ENCODE data around the gene NCK1. TPM values are rescaled to one million over a fixed set of nuclear protein-coding genes. Genes with fewer than 3 reads are reported as not detected.

NCK1 gene
- total RNA-seq, 1 experiment from 2014 or later: 25.6 TPM

- ChIA-PET POLR2A (no interaction called here), RAD21 (ENCODE audit: low non-redundant PET in 1 of 2, low total read pairs in 2 of 2, uncharacterized antibody in 2 of 2, unreplicated experiment in 2 of 2) (no interaction called here), CTCF (no interaction called here)
- Histone ChIP-seq H3K27me3 (ENCODE audit: insufficient read depth, low read length) (no peaks in the 10 kb centered on the region), H3K36me3 (ENCODE audit: control insufficient read depth in 1 of 2, insufficient read depth in 2 of 2, low read length in 2 of 2) (no peaks in the 10 kb centered on the region), H3K4me3 (replicated peaks in 1 of 2; ENCODE audit: low read depth in 1 of 2, low read length in 2 of 2) (no peak overlapping the region), H3K27ac (ENCODE audit: low read depth, low read length) (no peak overlapping the region), H2AFZ (ENCODE audit: low read depth, low read length, poor library complexity, severe bottlenecking) (no peak overlapping the region), H3K79me2 (ENCODE audit: insufficient read depth, low read length) (no peaks in the 10 kb centered on the region), H3K9me2 (ENCODE audit: insufficient read depth) (0 out of 2 replicates have a peak, but pooled peaks cover 4% of the 10 kb centered on the region), H3K9ac (ENCODE audit: low read length) (no peak overlapping the region), H3K4me1 (ENCODE audit: control insufficient read depth in 1 of 2, insufficient read depth in 2 of 2, low read length in 2 of 2) (no peaks in the 10 kb centered on the region), H3K9me3 (ENCODE audit: control insufficient read depth in 1 of 2, insufficient read depth in 1 of 2, low read depth in 1 of 2, low read length in 2 of 2) (no peaks in the 10 kb centered on the region), H4K20me1 (ENCODE audit: insufficient read depth) (no peaks in the 10 kb centered on the region), H3K4me2 (ENCODE audit: low read length) (no peak overlapping the region)
- TF ChIP-seq ELF1 (IDR thresholded peaks at IDR 0.05; ENCODE audit: borderline replicate concordance, low read depth) (no peak), TCF7L2 (IDR thresholded peaks at IDR 0.05; ENCODE audit: borderline replicate concordance, extremely low read depth, insufficient read depth, insufficient read length) (no peak), ZBTB33 (IDR thresholded peaks at IDR 0.05; ENCODE audit: extremely low read depth, insufficient replicate concordance, low read length) (no peak), CBX3 (IDR thresholded peaks at IDR 0.05; ENCODE audit: low read depth) (peak; percentile 26; the same call in 1 of the 2 replicates)
- intact Hi-C loops (cut with micrococcal nuclease): no loop called here
- DNase-seq (ENCODE audit: low read depth, low spot score): no peak
- no TSS peak for BruUV-seq (replicated peaks)
- no peak for ATAC-seq
These were observed 112.7 kb downstream of the NCK1 start for GRCh38 chr3:136974670-136975069.

- POLR2A ChIA-PET: no interaction called here
- Histone ChIP-seq H3K4me3 (replicated peaks in 1 of 2; ENCODE audit: low read depth in 1 of 2, low read length in 2 of 2) (no peak overlapping the region), H3K36me3 (ENCODE audit: control insufficient read depth in 1 of 2, insufficient read depth in 2 of 2, low read length in 2 of 2) (no peaks in the 10 kb centered on the region), H3K27me3 (ENCODE audit: insufficient read depth, low read length) (no peaks in the 10 kb centered on the region), H3K9ac (ENCODE audit: low read length) (no peak overlapping the region), H3K79me2 (ENCODE audit: insufficient read depth, low read length) (no peaks in the 10 kb centered on the region), H3K4me1 (ENCODE audit: control insufficient read depth in 1 of 2, insufficient read depth in 2 of 2, low read length in 2 of 2) (no peaks in the 10 kb centered on the region), H3K4me2 (ENCODE audit: low read length) (no peak overlapping the region), H4K20me1 (ENCODE audit: insufficient read depth) (no peaks in the 10 kb centered on the region), H3K9me3 (ENCODE audit: control insufficient read depth in 1 of 2, insufficient read depth in 1 of 2, low read depth in 1 of 2, low read length in 2 of 2) (no peaks in the 10 kb centered on the region), H3K27ac (ENCODE audit: low read depth, low read length) (no peak overlapping the region), H3K9me2 (ENCODE audit: insufficient read depth) (no peaks in the 10 kb centered on the region), H2AFZ (ENCODE audit: low read depth, low read length, poor library complexity, severe bottlenecking) (no peak overlapping the region)
- CTCF ChIA-PET: interaction anchor here (0.6 kb wide), 1 partner anchor 281 kb away, joined by 3 read pairs; no protein-coding TSS in a partner anchor
- no TSS peak for BruUV-seq (replicated peaks)
- ATAC-seq (no peak), DNase-seq (ENCODE audit: low read depth, low spot score) (no peak)
- intact Hi-C loops (cut with micrococcal nuclease): no loop called here
- RAD21 ChIA-PET (ENCODE audit: low non-redundant PET in 1 of 2, low total read pairs in 2 of 2, uncharacterized antibody in 2 of 2, unreplicated experiment in 2 of 2): no interaction called here
- TF ChIP-seq SRF (IDR thresholded peaks at IDR 0.05; ENCODE audit: low read depth) (no peak), EZH2 (IDR thresholded peaks at IDR 0.05) (no peak)
These were observed 117.2 kb downstream of the NCK1 start for GRCh38 chr3:136979204-136979603.
